GM18505 (cell line): Measurements from ENCODE around the gene TMTC3.
A peak's percentile ranks its signal among the peaks of the same experiment; 100 is the strongest.

Experiments used
- ATAC-seq: cut with Tn5 transposase; IDR thresholded peaks from one replicate; pipeline ENCODE4 v1.9.1; 2021; ENCODE audit not compliant: unreplicated experiment
- POLR2A ChIP-seq: IDR thresholded peaks from 4 replicates; pipeline ENCODE4 v1.6.1; 2011; ENCODE audit warnings: borderline replicate concordance; ENCODE audit not compliant: insufficient read depth, insufficient read length; ENCODE audit errors: extremely low read depth

TMTC3 gene

GRCh38 chr12:88218293-88218692, 76.2 kb downstream of the TMTC3 start:
- no peak for ATAC-seq
- no peak for TF ChIP-seq POLR2A

- no peak for TF ChIP-seq POLR2A
- no peak for ATAC-seq
Observed at GRCh38 chr12:88219861-88220260, 77.8 kb downstream of the TMTC3 start.

DNA sequence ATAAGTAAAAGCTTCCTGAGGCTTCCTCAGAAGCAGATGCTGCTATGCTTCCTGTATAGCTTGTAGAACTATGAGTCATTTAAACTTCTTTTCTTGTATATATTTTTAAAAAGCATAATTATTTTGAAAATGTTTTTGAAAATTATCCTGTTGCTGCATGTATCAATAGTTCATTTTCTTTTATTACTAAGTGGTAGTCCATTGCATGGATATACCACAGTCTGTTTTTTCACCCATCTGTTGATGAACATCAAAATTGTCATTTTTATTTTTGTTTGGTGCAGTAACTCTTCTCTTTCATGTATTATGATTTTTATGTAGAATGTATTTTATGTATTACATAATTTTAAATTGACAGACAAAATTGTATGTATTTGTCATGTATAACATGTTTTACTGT, 81.4 kb downstream of the TMTC3 start:
- ATAC-seq: no peak
- no peak for TF ChIP-seq POLR2A

GRCh38 chr12:88225776-88226175, 83.7 kb downstream of the TMTC3 start:
- no peak for ATAC-seq
- no peak for TF ChIP-seq POLR2A

- no peak for ATAC-seq
- TF ChIP-seq POLR2A: no peak
Observed at GRCh38 chr12:88227263-88227662, 85.2 kb downstream of the TMTC3 start.

GRCh38 chr12:88227871-88228270, 85.8 kb downstream of the TMTC3 start:
- no peak for ATAC-seq

DNA sequence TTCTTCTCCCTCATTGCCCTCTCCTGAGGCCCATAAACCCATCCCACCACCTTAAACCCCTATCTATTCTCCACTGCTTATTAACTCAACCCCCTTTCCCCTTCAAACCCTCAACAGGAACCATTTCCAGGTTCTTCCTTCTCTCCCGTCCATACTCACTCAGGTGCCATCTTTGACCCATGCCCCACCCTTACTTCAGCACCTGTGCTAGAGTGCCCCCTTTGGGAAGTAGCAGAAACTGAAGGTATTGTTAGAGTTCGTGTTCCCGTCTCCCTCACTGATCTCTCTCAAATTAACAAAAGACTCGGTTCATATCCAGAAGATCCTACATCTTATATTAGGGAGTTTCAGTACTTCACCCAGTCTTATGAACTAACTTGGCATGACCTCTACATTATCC, 86.6 kb downstream of the TMTC3 start:
- no peak for TF ChIP-seq POLR2A
- no peak for ATAC-seq

More at GRCh38 chr12:88227871-88228270, 85.8 kb downstream of the TMTC3 start:
- TF ChIP-seq POLR2A: no peak

DNA sequence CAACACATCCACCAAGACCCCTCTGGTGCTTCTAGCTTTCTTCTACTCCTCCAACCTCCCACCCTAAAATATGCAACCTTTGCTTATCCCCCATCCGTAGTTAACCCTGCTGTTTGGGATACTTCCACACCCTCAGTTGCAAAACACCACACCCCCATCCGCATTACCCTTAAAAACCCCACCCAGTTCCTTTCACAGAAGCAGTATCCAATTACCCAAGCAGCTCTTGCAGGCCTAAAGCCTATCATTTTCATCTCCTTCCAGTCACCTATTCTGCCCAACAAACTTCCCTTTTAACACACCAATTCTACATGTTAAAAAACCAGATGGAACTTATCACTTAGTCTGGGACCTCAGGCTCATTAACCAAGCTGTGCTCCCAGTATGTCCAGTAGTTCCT, 88.2 kb downstream of the TMTC3 start:
- ATAC-seq: no peak
- no peak for TF ChIP-seq POLR2A

DNA sequence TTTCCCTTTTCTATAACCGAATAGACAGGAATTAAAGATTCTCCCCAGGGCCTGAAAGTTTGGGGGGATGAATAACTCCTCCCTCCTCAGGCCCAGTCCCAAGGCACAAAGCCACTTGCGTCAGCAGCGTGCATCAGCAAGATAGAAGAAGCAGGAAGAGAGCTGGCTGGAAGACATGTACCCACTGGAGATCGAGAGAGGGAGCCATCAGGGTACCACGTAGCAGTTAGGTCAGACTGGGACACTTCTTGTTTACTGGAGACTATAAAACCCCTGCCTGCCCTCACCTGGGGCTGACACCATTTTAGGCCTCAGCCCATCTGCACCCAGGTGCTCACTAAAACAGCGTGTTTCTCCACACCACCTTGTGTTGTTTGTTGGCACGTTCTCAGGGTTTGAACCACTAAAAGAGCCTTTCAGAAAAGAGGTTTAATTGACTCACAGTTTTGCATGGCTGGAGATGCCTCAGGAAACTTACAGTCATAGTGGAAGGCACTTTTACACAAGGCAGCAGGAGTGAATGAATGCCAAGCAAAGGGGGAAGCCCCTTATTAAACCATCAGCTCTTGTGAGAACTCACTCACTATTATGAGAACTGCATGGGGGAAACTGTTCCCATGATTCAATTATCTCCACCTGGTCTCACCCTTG, 93.2 kb downstream of the TMTC3 start:
- ATAC-seq: peak; percentile 55
- TF ChIP-seq POLR2A: no peak

GRCh38 chr12:88237954-88238353, 95.8 kb downstream of the TMTC3 start:
- peak; percentile 61 for ATAC-seq
- no peak for TF ChIP-seq POLR2A

DNA sequence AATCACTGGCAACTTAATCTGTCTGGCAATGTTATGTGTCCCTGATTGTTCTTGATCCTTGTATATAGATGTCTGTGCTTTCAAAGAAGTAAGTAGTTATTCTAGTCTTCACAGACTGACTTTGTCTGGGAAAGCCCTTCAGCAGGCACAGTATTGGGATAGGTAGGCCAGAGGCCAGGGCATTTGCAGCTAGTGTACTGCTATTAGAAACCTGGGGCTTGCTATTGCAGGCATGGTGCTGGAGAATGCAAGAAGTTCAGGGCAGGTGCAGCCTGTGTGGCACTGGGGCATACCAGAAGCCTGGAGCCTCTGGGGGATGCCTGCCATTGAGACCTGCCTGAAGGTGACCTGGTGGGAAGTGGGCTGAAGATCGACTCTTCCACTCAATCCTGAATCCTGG, 96.3 kb downstream of the TMTC3 start:
- no peak for TF ChIP-seq POLR2A
- no peak for ATAC-seq

GRCh38 chr12:88241862-88242570, 99.9 kb downstream of the TMTC3 start:
- TF ChIP-seq POLR2A: no peak
- ATAC-seq: no peak

DNA sequence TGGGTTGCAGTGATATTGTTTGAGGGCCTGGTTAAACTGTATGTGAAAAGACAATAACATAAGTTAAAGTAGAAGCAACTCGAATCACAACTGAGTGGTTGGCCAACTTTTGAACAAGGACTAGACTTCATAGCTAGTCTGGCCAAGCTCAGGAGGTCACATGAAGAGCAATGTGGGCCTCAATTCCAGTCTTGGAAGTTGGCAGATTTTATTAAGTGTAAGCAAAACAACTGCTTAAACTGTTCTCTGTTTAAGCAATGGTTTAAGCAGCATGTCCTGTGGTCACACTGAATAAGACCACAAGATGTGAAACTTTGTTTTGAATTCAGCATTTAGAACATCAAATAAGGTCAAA, 100.4 kb downstream of the TMTC3 start:
- ATAC-seq: no peak
- TF ChIP-seq POLR2A: no peak

DNA sequence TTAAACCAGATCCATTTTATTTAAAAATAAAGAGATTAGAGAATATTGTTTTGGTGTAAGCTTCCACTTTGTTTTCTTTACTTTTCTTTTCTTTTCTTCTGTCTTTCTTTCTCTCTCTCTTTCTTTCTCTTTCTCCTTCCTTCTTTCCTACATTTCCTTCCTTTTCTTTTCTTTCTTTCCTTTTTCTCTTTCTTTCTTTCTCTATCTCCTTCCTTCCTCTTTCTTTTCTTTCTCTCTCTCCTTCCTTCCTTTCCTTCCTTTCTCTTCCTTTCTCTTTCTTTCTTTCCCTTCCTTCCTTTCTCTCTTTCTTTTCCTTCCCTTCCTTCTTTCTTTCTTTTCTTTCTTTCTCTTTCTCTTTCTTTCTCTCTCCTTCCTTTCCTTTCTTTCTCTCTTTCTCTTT, 100.8 kb downstream of the TMTC3 start:
- TF ChIP-seq POLR2A: no peak
- no peak for ATAC-seq
